ENCODE measurements around the gene TOMM70. TPM values are rescaled to one million over a fixed set of nuclear protein-coding genes. Genes with fewer than 3 reads are reported as not detected.

The TOMM70 gene
- total RNA-seq, 1 donor from 2014 or later, result 26.8 TPM

DNA sequence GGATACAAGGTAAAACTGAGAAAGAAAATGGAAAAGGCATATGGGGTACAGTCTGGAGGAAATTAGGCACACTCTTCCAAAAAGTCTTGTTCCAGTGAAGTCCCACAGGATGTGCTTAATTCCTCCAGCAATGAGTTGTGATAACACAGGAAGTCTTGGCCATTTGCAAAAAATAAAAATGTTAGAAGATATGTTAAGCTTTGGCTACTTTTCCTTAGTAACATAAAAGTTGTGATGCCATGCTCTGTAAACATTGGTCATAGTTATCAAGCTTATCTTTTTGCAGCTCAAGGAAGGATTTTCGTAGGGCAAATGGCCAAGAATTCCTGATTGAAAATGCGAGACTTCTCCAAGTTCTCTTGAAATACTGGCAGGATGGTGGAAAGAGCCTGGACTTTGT lies 26.8 kb upstream of the TOMM70 start:
- intact Hi-C loops (cut with DNase I), result no loop called here
- Histone ChIP-seq H3K27ac (no peak overlapping the region), H3K27me3 (no peaks in the 10 kb centered on the region), H3K4me3 (no peak overlapping the region), H3K36me3 (no peaks in the 10 kb centered on the region), H3K4me1 (no peaks in the 10 kb centered on the region), H3K9me3 (no peaks in the 10 kb centered on the region)
- TF ChIP-seq, protein P1, sequence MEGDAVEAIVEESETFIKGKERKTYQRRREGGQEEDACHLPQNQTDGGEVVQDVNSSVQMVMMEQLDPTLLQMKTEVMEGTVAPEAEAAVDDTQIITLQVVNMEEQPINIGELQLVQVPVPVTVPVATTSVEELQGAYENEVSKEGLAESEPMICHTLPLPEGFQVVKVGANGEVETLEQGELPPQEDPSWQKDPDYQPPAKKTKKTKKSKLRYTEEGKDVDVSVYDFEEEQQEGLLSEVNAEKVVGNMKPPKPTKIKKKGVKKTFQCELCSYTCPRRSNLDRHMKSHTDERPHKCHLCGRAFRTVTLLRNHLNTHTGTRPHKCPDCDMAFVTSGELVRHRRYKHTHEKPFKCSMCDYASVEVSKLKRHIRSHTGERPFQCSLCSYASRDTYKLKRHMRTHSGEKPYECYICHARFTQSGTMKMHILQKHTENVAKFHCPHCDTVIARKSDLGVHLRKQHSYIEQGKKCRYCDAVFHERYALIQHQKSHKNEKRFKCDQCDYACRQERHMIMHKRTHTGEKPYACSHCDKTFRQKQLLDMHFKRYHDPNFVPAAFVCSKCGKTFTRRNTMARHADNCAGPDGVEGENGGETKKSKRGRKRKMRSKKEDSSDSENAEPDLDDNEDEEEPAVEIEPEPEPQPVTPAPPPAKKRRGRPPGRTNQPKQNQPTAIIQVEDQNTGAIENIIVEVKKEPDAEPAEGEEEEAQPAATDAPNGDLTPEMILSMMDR (IDR thresholded peaks at IDR 0.05), result no peak
- TF ChIP-seq POLR2AphosphoS5 (IDR thresholded peaks at IDR 0.05; ENCODE audit: insufficient read depth in 1 of 2, low read depth in 1 of 2), result no peak
- TF ChIP-seq POLR2A (IDR thresholded peaks at IDR 0.05), result no peak
- DNase-seq (ENCODE audit: extremely low spot score in 2 of 2), result no peak

DNA sequence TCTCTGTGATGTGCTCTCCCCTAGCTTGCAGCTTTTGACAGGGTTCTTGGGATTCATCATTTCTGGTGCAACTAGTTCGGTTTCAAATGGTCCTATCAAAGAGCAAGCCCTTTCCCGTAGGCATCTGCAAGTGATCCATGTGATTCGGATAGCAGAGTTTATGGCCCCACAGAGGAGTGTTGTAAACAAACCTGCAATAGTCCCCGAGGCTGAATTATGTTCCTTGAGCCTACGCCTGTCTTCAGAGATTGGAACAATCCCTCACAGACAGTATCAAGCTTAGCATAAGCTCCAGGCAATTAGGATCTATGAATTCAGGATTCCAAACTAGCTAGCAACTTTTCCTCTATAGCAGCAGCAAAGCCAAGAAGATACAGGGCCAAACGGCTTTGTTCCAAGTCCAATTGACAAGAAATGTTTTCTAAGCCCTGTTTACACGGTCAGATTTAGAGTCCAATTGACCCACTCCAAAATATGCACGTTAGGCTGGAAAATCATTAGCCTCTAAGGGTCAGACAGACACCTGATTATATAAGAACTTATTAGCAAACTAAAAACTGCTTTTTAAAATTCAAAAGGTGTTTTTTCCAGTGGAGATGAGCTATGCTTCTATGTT lies 25.3 kb upstream of the TOMM70 start:
- no peak overlapping the region for H3K27ac ChIP-seq
- DNase-seq (ENCODE audit: extremely low spot score in 2 of 2), result no peak
- no peaks in the 10 kb centered on the region for H3K9me3 ChIP-seq
- H3K4me1 ChIP-seq, result no peaks in the 10 kb centered on the region
- intact Hi-C loops (cut with DNase I), result no loop called here
- H3K36me3 ChIP-seq, result no peaks in the 10 kb centered on the region
- TF ChIP-seq POLR2A (IDR thresholded peaks at IDR 0.05) (no peak), POLR2AphosphoS5 (IDR thresholded peaks at IDR 0.05; ENCODE audit: insufficient read depth in 1 of 2, low read depth in 1 of 2) (no peak)
- TF ChIP-seq, protein P1 (IDR thresholded peaks at IDR 0.05), result no peak
- H3K27me3 ChIP-seq, result no peaks in the 10 kb centered on the region
- H3K4me3 ChIP-seq, result no peak overlapping the region

DNA sequence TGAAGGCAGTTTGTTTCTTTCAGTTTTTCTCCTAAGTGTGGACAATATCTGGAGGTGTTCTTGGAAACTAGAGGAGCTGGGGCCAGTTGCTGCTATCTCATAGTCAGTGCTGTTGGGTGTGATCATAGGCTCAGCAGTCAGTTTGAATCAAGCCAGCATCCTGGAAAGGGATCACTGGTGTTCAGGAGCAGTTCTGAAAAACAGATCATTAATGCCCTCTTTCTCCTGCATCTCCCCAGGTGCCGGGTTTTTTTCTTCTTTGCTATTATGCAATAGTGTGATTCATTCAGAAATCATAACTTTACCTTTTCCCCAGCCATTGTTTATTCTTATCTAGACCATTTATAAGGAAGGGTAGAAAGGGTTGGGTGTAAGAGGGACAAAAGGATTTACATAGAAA lies 24.4 kb upstream of the TOMM70 start:
- TF ChIP-seq, protein P1 (IDR thresholded peaks at IDR 0.05), result no peak
- no peak for TF ChIP-seq POLR2AphosphoS5 (IDR thresholded peaks at IDR 0.05; ENCODE audit: insufficient read depth in 1 of 2, low read depth in 1 of 2)
- Histone ChIP-seq H3K36me3 (no peaks in the 10 kb centered on the region), H3K4me1 (no peaks in the 10 kb centered on the region), H3K27me3 (no peaks in the 10 kb centered on the region), H3K9me3 (no peaks in the 10 kb centered on the region), H3K27ac (no peak overlapping the region), H3K4me3 (no peak overlapping the region)
- intact Hi-C loops (cut with DNase I), result no loop called here
- no peak for DNase-seq (ENCODE audit: extremely low spot score in 2 of 2)

DNA sequence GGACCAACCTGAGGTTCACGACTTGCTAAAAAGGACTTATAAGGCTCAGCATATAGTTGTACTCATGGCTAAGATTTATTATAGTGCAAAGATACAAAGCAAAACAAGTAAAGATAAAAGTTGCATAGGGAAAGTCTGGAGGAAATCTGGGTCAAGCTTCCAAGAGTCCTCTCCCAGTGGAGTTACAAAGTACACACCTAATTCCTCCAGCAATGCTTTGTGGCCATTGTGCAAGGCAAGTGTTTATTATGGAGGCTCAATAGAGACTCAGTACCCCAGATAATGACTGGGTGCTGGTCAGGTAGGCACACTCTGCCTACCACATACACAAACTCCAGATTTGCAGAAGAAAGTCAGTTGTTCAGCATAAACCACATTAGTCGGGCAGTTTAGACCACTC lies 23.4 kb upstream of the TOMM70 start:
- no peak for DNase-seq (ENCODE audit: extremely low spot score in 2 of 2)
- intact Hi-C loops (cut with DNase I), result no loop called here
- TF ChIP-seq, protein P1 (IDR thresholded peaks at IDR 0.05), result no peak
- TF ChIP-seq POLR2A (IDR thresholded peaks at IDR 0.05) (no peak), POLR2AphosphoS5 (IDR thresholded peaks at IDR 0.05; ENCODE audit: insufficient read depth in 1 of 2, low read depth in 1 of 2) (no peak)

DNA sequence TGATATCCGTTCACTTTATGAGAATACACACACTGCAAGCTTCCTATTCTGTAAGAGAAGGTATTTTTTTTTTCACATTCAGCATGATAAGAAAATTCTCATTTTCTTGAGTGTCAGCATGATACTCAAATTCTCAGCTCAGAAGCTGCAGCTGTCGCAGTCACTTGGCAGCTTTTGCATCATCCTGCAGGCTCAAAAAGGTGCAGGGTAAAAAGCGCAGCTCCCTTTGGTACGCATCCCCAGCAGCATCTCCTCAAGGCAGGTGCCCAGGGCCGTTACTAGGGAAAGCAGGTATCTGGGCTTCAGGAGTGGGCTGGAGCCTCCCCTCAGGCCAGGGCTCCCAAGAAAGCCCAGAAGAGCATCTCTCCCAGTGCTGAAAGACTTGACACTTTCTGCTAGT lies 22.7 kb upstream of the TOMM70 start:
- DNase-seq (ENCODE audit: extremely low spot score in 2 of 2), result no peak
- Histone ChIP-seq H3K27ac (no peak overlapping the region), H3K4me3 (no peak overlapping the region), H3K27me3 (no peaks in the 10 kb centered on the region), H3K9me3 (no peaks in the 10 kb centered on the region), H3K36me3 (no peaks in the 10 kb centered on the region), H3K4me1 (no peaks in the 10 kb centered on the region)
- TF ChIP-seq POLR2AphosphoS5 (IDR thresholded peaks at IDR 0.05; ENCODE audit: insufficient read depth in 1 of 2, low read depth in 1 of 2) (no peak), POLR2A (IDR thresholded peaks at IDR 0.05) (no peak)
- TF ChIP-seq, protein P1 (IDR thresholded peaks at IDR 0.05), result no peak
- intact Hi-C loops (cut with DNase I), result no loop called here

More for the DNA sequence above, 23.4 kb upstream of the TOMM70 start:
- Histone ChIP-seq H3K27ac (no peak overlapping the region), H3K4me1 (no peaks in the 10 kb centered on the region), H3K36me3 (no peaks in the 10 kb centered on the region), H3K9me3 (no peaks in the 10 kb centered on the region), H3K4me3 (no peak overlapping the region), H3K27me3 (no peaks in the 10 kb centered on the region)
